BE2C (cell line): ENCODE results near the gene PGLYRP2.

Experiments used
- DNase-seq: peaks from one replicate; pipeline ENCODE4 v3.0.0-alpha.2; 2020
- H3K27me3 ChIP-seq: fragments of 250-450 bp; sonication (Bioruptor Pico); 2 replicates; pipeline ENCODE4 v1.5.1; 2020; ENCODE audit warnings: mild to moderate bottlenecking
- H3K36me3 ChIP-seq: fragments of 250-450 bp; sonication (Bioruptor Pico); 2 replicates; pipeline ENCODE4 v1.5.1; 2020; ENCODE audit warnings: mild to moderate bottlenecking
- H3K4me1 ChIP-seq: fragments of 250-450 bp; sonication (Bioruptor Pico); 2 replicates; pipeline ENCODE4 v1.5.1; 2020
- H3K4me3 ChIP-seq: 2 replicates; pipeline ENCODE4 v1.5.1; 2011; ENCODE audit warnings: low read depth, low read length
- H3K9me3 ChIP-seq: fragments of 250-450 bp; sonication (Bioruptor Pico); 2 replicates; pipeline ENCODE4 v1.5.1; 2020
- CTCF ChIP-seq: IDR thresholded peaks from 2 replicates; pipeline ENCODE4 v1.5.1; 2012; ENCODE audit warnings: mild to moderate bottlenecking, low read depth, low read length

Gene PGLYRP2

GRCh38 chr19:15507068-15508034 lies 28.1 kb upstream of the PGLYRP2 start:
- H3K9me3 ChIP-seq: no peaks in the 10 kb centered on the region
- no peak overlapping the region for H3K4me3 ChIP-seq
- no peaks in the 10 kb centered on the region for H3K36me3 ChIP-seq
- H3K4me1 ChIP-seq: no peaks in the 10 kb centered on the region
- peaks cover 31% of the 10 kb centered on the region for H3K27me3 ChIP-seq
- TF ChIP-seq CTCF: no peak
- no peak for DNase-seq

- Histone ChIP-seq H3K27me3 (peaks cover 31% of the 10 kb centered on the region), H3K9me3 (no peaks in the 10 kb centered on the region)
- no peak for TF ChIP-seq CTCF
These were observed 26.8 kb upstream of the PGLYRP2 start for GRCh38 chr19:15506074-15506571.

GRCh38 chr19:15502264-15502663 lies 23.0 kb upstream of the PGLYRP2 start:
- no peak for TF ChIP-seq CTCF
- no peak overlapping the region for H3K4me3 ChIP-seq
- DNase-seq: no peak
- H3K4me1 ChIP-seq: no peaks in the 10 kb centered on the region
- no peaks in the 10 kb centered on the region for H3K9me3 ChIP-seq
- no peaks in the 10 kb centered on the region for H3K36me3 ChIP-seq
- peaks cover 7% of the 10 kb centered on the region; the same call in 1 of the 2 replicates for H3K27me3 ChIP-seq

More at GRCh38 chr19:15506074-15506571, 26.8 kb upstream of the PGLYRP2 start:
- H3K4me1 ChIP-seq: no peaks in the 10 kb centered on the region
- DNase-seq: no peak
- H3K36me3 ChIP-seq: no peaks in the 10 kb centered on the region
- H3K4me3 ChIP-seq: no peak overlapping the region

GRCh38 chr19:15501596-15501995 lies 22.3 kb upstream of the PGLYRP2 start:
- H3K27me3 ChIP-seq: peaks cover 7% of the 10 kb centered on the region; the same call in 1 of the 2 replicates
- H3K4me3 ChIP-seq: no peak overlapping the region

GRCh38 chr19:15498910-15499309 lies 19.6 kb upstream of the PGLYRP2 start:
- H3K9me3 ChIP-seq: no peaks in the 10 kb centered on the region
- no peaks in the 10 kb centered on the region for H3K36me3 ChIP-seq
- no peak for TF ChIP-seq CTCF
- H3K27me3 ChIP-seq: peaks cover 7% of the 10 kb centered on the region; the same call in 1 of the 2 replicates
- no peak overlapping the region for H3K4me3 ChIP-seq
- no peak for DNase-seq
- no peaks in the 10 kb centered on the region for H3K4me1 ChIP-seq

More at GRCh38 chr19:15501596-15501995, 22.3 kb upstream of the PGLYRP2 start:
- no peaks in the 10 kb centered on the region for H3K4me1 ChIP-seq
- no peaks in the 10 kb centered on the region for H3K9me3 ChIP-seq
- TF ChIP-seq CTCF: no peak
- H3K36me3 ChIP-seq: no peaks in the 10 kb centered on the region
- no peak for DNase-seq
